Hypothalamus (tissue), 51 donors: Measurements from ENCODE around the gene PLXNA4.

Source experiments
- DNase-seq, 51 donors: peaks; one replicate each; lab custom pipeline; 2025; lab: John Stamatoyannopoulos, UW

Gene PLXNA4

DNA sequence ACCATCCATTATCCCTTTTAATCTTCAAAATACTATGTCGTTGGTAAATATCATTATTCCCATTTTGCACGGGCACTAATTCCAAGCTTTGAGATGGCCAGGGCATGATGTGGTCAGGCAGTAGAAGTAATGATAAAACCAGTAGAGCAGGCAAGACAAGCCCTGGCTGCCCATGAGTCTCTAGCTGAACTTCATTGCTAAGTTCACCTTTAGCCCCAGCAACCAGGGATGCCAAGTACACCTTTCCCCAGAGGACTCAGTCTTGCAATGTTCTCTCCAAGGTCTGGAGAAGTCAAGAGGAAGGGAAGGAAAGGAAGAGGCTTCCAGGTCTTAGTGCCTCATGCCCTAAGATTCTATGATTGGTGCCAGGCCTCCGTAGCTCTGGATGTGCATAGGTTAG lies 203.2 kb downstream of the PLXNA4 start:
- DNase-seq: no peak

DNA sequence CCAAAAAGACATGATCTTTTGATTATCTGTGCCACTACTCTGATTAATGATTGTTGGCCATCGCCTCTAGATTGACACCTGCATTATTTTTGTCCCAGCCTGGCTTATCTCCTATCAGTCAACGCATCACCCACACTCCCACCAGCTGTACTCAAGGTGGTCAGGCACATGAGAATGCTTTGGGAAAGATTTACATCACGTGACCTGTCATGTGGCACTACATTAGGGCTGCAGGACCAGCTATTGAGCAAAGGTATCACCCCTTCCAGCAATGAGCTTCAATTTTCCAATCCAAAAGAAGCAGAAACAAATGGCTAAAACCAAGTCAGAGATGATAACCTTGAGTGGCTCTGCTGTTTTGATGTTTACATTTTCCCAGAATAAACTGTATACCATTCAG lies 204.3 kb downstream of the PLXNA4 start:
- DNase-seq: no peak

DNA sequence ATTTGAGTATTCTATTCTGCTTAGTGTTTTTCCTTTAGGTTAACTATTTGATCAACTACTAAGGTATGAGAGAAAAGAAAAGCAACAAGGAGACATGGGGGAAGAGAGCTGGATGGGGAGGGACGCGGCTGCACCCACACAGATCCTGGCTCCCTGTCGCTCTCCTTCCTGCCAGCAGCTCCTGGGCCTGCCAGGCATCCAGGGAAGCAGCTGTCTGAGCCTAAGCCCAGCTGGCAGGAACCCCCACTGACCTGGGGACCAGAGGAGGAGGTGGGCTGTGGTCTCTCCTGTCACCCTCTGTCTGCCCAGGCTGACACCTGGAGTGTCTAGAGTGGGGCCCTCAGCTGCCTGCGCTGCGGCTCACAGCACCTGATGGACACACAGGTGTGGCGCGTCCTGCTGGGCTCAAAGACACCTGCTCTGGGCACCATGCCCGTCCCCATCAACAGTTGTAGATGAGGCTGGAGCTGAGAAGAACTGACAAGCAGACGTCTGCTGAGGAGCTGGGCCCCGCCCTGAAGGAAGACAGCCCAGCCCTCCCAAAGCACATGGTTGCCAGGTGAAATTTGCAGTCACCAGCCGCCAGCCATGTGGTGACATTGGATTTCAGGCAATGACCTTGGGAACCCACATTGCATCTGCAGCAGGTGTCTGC lies 207.9 kb downstream of the PLXNA4 start:
- DNase-seq: no peak

DNA sequence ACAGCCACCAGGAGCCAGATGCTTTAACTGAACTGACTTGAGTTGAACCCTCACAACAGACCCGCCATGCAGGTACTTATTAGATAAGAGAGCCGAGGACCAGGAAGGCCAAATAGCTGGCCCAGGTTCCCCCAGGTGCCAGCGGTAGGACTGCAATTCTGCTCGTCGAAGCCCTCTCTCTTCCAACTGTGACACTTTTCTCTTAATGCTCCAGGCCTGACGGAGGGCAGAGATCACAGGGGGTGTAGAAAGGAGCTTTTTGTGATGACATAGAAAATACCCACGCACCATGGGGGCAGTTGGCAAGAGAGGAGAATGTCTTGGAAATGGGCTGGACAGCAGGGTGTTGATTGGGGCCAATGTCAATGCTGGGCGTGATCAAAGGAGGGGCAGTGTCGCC lies 208.5 kb downstream of the PLXNA4 start:
- no peak for DNase-seq

DNA sequence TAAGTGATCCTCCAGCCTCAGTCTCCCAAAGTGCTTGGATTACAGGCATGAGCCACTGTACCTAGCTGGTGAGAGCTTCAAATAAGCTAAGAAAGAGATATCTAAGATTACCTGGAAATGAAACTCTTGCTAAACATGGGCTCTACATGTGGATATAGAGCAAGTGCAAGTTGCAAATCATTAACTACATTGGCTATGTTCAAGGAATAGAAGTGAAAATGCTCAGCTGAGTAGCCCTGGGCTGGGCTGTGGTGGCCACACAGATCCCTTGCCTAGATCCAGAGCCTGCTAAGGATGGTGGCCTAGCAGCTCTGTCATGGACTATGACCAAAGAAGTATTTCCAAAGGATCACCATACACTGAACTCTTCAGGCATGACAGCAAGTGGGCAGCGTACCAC lies 209.3 kb downstream of the PLXNA4 start:
- no peak for DNase-seq

DNA sequence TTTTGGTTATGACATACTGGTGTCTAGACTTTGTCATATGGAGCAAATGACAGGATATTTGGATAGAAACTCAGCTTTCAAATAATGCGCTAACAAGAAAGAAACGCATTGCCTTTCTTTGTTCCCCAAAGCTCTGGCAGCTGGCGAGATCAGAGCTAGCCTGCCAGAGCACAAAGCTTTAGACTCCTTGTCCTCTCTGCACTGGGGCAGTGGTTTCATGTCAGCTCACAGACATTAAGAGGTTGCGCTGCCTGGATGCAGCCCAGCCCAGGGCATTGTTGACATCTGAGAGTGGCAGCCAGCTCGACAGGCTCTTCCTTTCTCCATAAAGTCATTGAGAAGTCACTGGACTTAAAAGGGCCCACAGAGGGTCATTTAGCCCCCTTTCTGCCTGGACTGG lies 212.0 kb downstream of the PLXNA4 start:
- no peak for DNase-seq

DNA sequence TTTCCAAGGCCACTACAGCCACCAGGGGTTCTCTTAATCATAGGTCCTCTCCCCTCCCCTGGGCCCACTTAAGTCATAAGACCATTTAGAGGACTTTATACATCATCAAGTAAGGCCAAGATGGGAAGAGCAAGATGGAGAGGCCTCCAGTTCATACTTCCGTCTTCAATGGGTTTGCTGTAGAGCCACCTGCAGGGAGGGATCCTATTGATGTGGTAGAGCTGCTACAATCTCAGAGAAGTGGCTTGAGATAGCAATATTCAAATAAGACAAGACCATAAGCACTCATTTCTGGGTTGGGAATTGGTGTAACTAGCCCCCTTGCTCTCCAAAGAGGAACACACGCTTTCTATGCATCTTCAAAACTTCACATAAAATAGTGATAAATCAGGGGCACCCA lies 214.2 kb downstream of the PLXNA4 start:
- DNase-seq: no peak

DNA sequence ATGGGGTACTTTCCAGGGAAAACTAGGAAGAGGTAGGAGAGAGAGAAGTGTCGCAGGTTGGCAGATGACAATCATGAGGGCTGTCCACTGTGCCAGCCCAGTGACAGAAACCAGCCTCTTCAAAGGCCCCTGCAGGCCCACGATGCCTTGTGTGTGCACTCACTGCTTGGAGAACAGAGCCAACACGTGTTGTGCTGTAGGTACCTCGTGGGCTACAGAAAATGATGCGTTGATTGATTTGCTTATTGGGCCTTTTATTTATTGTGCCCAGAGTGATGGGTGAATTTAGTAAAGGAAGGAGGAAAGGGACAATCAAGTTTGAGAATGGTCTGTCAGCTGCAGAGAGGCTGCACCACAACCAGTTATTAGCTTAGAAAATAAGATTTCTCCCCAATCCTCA lies 215.1 kb downstream of the PLXNA4 start:
- DNase-seq: no peak

DNA sequence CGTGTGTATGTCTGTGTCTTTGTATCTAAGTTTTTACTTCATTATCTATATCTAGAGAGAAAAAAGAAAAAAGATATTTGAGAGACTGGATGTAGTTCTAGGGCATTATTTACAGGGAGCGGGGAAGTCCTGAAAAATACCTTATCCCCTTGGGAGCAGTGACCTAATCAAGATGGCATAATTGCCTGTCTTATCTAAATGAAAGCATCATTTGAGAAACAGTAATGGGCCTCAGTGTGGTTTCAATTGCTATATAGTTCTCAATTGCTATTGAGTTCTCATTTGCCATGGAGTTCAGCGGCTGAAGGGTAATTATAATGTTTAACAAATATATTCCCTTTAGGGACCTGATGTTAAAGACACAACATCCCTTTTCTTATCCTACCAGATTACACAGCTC lies 216.5 kb downstream of the PLXNA4 start:
- no peak for DNase-seq

DNA sequence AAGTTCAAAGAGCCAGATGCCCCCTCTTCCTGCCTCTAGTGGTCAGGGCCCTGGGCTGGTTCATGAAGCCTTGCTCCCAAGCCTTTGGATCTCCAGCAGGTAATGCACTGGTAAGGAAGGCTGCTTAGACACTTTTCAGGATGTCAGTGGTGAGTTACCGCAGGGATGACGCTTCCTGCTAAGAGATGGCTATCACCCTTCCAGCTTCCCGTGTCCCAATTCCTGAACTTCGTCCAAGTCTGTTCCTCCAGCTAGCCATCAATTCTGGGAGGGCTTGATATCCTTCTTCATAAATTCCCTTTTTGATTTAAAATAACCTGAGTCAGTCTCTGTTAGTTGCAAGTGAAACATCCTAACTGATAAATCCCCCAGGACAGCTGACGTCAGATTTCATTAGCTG lies 221.2 kb downstream of the PLXNA4 start:
- DNase-seq: no peak

DNA sequence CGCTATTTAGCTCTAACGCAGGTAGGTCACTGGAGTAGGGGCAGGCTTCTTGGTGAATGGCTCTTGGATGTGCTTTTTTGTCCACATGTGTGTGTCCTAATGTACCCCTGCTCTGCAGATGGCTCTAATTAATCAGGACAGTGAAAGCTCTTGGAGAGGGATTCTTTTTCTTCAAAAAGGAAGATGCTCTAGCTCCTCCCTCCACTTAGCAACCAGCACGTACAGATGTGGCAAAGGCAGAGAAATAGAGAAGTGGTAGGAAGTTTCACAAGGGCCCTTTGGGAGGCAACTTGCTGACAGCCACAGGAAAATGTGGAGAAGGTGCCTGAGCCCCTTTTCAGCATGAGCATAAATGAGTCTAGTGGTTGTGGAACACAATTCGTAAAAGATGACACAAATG lies 221.7 kb downstream of the PLXNA4 start:
- no peak for DNase-seq

DNA sequence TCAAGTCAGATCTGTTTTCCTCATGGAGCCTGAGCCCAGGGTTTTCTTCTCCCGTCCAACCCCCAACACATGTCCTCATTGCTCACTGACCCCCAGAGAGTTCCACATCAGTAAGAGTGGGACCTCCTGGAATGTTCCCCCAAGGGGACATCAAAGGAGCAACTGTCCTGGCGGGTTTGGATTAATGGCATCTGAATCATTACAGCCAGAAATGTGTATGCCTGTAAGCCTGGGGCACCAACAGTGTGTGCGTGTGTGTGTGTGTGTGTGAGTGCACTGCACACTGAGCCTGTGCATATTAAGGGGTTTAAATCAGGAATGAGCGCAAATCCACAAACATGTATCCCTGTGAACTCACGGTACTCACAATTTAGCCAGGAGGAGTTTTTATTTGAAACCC lies 222.3 kb downstream of the PLXNA4 start:
- DNase-seq: no peak

DNA sequence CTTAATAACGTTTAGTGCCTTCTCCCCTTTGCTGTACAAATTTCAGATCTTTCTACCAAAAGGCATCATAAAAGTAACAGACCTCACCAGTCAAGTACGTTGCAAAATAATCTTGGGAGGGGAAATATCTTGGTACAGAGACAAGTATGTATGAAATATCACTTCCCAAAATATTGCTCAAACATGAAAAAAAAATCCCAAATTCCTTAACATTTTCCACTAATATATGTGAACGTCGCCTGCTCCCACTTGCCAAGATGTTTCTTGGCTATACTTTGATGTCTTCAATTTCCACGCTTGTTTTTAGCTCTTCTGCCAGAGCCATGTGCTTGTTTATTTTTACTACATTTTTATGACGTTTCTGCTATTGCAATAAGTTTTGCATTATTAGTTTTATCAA lies 223.5 kb downstream of the PLXNA4 start:
- no peak for DNase-seq

DNA sequence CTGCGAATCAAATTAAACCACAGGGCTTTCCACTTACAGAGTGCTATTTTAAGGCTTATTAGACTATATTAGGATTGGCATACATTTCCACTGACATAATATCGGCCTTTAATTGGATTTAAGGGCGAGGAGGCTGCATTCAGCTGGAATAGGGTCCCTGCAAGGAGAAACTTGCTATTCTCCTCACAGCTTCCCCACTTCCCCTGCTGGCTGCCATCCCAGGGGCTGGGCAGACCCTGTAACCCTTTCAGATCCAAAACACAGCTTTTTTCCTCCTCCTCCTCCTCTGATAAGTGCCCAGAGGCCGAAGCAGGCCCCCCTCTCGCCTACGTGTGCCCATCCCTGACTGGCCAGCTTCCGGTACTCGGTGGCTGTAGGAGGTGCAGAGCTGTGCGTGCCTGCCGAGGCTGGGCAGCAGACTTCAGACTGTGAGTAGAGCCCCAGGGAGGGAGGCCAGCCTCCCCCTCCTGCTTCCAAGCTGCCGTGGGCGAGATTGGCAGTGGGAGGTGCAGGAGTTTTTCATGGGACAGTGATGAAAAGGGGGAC lies 224.2 kb downstream of the PLXNA4 start:
- DNase-seq: peak in 4 of 51 donors; percentile 3 to 51 (median 22)

DNA sequence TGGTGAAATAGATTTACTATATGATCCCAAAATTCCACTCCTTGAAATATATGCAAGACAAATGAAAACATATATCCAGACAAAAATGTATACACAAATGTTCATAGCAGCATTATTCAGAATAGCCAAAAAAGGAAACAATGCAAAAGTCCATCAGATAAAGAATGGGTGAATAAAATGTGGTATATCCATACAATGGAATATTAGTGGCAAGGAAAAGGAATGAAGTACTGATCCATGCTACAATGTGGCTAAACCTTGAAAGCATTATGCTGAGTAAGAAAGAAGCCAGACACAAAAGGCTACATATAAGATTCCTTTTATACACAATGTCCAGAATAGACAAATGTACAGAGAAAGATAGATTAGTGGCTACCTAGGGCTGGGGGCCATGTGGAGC lies 225.5 kb downstream of the PLXNA4 start:
- DNase-seq: no peak

DNA sequence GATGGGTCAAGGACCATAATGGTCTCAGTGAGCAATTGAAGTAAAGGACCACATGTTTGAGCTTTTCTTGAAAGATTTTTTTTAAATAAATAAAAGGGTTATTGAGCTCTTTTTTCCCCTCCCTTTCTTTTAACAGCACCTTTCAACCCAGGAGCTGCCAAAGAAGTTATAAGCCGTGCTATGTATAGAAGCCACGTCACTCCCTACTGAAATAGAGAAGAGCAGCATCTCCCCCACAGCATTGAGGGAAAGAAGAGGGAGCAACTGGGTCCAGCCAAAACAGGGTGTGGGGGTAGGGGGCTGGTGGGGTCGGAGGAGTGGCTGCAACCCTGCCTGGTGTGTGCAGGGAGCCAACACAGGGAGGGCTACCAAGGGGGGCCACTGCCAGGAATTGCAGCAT lies 227.2 kb downstream of the PLXNA4 start:
- no peak for DNase-seq

DNA sequence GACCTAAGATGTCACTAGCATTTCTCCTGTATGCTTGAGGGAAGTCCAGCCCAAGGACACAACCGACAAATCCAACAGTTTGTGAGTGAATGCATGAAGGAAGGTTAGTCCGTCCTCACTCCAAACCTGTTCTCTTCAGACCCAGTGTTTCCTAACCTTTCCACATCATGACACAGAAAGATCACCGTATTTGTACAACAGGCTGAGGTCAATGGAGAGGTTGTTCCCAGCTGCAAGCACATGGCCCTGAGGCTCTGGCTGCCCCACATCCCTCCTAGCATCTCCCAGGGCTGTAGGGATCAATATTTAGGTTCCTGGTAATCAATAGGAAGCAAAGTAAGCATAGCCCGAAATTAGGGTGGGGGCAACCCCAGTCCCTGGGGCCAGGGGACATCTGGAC lies 227.9 kb downstream of the PLXNA4 start:
- DNase-seq: no peak

DNA sequence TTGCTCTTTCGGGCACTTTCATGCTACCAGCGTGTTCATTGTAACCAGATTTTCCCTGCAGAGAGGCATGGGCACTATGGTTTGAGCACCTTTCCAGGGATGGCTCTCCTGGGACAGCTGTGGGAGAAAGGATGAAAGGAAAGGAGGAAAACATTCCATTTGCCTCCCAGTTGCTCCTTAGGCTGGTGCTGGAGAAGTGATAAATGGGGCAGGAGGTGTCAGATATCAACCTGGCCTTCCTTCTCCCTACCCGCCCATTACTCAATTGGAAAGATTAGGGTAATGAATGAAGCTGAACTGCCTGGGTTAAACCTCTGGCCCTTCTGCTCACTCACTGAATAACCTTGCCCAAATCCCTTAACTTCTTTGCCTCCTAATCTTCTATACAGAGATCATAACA lies 228.4 kb downstream of the PLXNA4 start:
- DNase-seq: no peak

DNA sequence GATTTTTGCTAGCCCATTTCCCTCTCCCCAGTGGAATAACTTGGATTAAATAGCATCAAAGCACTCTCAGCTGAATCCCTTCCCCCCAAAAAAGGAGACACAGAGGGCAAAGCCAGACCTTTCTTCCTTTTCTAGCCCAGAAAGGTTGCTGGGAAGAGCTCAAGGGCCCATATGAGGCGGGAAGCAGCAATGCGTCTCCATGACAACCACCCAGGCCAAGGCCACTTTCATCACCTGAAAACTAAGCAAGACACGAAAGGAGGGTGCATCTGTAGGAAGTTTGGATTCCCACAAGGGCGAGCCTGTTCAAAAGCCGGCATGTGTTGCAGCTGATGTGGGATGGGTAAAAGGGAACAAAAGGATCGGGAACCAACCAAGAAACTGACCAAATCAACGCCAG lies 229.1 kb downstream of the PLXNA4 start:
- DNase-seq: peak in 2 of 51 donors; percentile 6 to 10

DNA sequence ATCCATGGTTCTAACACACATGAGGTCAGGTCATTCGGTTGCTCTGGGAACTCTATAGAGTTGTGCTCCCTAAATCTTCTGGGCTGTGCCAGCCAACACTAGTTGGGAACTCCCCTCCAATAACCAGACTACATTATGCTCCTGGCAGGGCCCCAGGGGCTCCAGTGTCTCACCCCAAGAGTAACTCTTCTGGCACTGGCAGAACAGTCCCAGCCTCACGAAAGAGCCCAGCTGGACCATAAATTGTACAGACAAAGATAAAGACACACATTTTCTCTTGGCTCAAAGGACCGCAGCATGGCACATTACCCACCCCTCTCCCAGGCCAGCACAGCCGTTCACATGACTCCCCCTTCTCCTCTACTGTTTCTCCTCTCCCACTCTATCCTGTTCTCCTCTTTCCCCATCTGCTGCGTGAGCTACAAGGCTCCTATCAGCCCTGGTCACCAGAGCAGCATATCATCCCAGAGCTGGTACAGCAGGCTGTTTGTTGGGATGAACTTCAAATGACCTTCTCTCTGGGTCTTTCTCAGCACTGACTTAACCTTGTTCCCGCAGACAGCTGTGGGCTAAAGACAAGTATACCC lies 230.6 kb downstream of the PLXNA4 start:
- no peak for DNase-seq

DNA sequence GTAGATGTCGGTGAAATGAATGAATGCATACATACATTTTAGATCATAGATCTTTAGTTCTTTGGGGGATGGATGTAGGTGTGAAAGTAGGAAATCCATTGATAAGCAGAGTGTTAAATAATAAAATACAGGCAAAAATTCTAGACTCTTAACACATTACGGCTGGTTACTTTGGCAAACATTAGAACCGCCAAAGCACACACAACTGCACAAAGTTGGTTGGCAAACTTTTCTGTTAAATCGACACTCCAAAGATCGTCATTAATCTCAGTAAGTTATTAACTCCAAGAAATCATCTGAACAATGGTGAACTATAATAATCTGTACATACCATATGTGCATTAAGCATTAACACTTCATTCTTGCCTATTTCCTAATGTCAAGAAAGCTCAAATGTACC lies 231.2 kb downstream of the PLXNA4 start:
- no peak for DNase-seq

DNA sequence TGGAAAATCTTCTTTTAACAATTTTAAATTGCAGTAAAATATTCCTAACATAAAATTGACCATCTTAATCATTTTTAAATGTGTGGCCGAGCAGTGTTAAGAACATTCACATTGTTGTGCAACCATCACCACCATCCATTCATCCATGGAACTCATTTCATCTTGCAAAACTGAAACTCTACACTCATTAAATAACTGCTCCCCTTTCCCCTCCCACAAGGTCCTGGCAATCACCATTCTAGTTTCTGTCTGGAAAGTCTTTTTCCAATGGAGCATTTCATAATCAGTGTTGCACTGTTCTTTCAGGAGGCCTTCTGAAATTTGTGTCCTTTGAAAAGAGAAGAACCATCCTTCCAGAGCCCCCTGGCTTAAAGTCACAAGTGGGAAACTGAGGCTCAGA lies 233.1 kb downstream of the PLXNA4 start:
- no peak for DNase-seq
